ENCODE results near the gene PLA2G4F. TPM values are rescaled to one million over a fixed set of nuclear protein-coding genes. Genes with fewer than 3 reads are reported as not detected.
"Not testable (repeated sequence)": the region's sequence is repeated elsewhere in the genome, so short reads cannot be mapped to it uniquely, and the experiment has no call there.

The PLA2G4F gene
- total RNA-seq, 1 donor from 2014 or later = 0.48 TPM

DNA sequence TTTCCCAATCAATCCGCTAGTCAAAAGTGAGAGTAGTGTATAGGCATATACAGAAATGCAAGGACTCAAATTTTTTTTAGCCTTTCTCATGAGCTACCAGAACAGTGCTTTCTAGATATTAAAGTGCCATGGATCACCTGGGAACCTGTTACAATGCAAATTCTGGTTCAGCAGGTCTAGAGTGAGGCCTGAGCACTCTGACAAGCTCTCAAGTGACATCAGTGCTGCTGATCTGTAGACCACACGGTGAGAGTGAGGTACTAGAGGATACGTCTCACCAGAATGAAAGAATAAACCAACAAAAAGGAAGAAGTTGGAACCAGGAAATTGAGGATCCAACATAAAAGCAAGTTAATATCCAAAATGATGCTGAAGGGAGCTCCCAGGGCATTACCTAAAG, 46.1 kb downstream of the PLA2G4F start:
- intact Hi-C loops (cut with DNase I) = no loop called here
- DNase-seq (ENCODE audit: low spot score) = no peak

DNA sequence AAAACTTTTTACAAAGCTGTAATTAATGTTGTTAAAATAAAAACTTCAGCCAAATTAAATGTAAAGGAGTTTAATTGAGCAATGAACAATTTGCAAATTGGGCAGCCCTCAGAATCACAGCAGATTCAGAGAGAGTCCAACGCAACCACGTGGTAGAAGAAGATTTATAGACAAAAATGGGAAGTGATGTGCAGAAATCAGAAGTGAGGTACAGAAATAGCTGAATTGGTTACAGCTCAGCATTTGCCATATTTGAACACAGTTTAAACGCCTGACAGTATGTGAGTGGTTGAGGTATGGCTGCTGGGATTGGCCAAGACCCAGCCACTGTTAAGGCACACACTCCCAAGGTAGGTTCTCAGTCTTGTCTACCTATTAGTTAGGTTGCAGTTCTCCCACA, 47.6 kb downstream of the PLA2G4F start:
- intact Hi-C loops (cut with DNase I) = no loop called here
- no peak for DNase-seq (ENCODE audit: low spot score)

DNA sequence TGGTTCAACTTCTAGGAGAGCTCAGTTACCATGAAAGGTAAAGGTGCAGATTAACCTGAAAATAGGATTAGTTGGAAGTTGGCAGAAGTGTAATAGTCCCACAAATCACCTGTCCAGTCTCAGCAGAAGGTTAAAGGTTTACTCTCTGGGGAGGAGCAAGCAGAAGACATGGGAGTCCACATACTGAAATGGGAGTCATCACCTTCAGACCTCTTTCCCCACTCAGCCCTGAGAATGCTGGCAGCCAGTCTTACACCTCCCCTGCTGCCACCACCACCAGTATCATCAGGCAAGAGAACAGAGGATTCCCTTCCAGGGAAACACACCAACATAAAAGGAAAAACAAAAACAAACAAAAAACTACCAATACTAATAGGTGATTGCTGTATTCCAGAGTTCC, 48.2 kb downstream of the PLA2G4F start:
- DNase-seq (ENCODE audit: low spot score) = no peak
- intact Hi-C loops (cut with DNase I) = no loop called here

DNA sequence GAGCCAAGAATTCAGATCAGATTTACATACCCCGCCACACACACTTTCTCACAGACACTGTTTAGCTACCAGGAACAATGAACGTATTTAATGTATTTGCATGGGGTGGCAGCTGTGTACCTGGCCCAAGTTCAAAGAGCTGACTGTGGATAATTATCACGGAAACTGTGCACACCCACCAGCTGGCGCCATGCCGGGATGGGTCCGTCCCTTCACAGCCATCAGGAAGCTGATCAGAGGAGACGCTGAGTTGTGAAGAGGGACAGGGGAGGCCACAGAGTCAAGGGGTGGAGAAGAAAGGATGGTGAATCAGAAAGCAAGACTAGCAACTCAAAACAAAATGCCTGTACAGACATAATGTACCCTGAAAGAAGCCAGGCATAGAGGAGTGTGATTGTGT, 49.0 kb downstream of the PLA2G4F start:
- intact Hi-C loops (cut with DNase I) = no loop called here
- DNase-seq (ENCODE audit: low spot score) = no peak

DNA sequence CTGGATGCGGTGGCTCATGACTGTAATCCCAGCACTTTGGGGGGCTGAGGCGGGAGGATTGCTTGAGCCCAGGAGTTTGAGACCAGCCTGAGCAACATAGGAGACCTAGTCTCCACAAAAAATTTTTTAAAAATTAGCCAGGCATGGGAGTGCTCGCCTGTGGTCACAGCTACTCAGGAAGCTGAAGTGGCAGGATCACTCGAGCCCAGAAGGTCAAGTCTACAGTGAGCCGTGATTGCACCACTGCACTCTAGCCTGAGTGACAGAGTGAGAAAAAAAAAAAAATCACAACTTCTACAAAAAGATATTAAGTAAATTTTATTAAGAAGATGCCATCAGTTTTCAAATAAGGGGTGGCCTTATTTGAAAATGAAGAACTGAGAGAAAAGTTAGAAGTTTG, 50.1 kb downstream of the PLA2G4F start:
- DNase-seq (ENCODE audit: low spot score) = no peak
- intact Hi-C loops (cut with DNase I) = no loop called here

DNA sequence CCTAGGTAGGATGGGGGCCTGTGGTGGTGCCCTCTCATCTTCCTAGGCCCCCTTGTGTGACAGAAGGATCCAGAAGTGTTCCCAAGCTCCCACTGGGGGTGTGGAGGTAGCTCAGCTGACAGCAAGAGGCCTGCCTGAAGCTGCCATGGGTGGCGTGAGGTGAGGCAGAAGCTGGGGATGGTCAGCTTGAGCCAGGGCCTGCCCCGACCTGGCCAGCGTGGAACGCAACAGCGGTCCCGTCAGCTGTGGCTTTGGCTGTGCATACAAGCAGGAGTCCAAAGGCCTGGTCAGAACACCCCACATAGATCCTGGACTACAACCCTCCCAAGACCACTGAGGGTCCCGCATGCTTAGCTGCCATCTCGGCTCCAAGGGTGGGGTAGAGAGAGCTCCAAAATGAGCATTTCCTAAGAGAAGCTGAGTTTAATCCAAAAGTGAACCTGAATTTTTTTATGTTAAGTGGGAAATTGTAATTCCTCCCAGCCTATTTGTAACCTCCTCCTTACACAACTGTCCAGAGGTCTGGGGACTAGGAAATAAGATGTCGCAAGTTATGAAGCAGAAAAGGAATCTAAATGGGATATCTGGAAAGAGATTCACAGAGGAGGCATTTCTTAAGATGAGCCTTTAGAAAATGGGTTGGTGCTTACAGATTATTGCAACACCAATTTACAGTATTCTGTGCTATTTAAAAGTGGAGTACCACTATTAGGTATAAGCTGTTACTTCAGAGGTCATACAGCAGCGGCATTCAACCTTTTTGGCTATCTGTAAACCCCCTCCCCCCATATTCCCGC, 52.1 kb downstream of the PLA2G4F start:
- no peak for DNase-seq (ENCODE audit: low spot score)
- intact Hi-C loops (cut with DNase I) = no loop called here

DNA sequence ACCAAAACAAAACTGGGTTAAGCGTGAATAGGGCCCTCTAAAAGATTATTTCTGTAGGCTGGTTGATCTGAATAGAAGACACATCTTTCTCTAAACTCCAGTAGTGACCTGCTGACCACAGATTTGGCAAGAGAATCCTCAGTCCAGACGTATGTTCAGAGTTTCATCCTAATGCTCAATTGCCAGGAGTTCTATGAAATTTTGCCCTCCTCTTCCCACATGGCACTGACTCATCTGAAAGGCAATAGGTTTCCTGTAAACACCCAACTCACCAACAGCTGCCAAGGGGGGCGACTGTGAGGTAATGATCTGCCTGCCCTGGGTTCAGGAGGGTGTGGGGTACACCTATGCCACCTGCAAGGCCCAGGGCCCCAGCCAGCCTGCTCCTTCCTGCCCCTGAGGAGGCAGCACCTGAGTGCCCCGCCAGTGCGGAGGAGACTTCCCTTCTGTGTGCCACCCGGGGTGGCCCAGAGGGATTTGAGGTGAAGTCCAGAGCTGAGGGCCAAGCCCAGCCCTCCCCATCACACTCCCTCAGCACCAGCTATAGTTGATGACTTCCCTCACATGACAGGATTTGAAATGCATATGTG, 53.7 kb downstream of the PLA2G4F start:
- intact Hi-C loops (cut with DNase I) = no loop called here
- DNase-seq (ENCODE audit: low spot score) = no peak

DNA sequence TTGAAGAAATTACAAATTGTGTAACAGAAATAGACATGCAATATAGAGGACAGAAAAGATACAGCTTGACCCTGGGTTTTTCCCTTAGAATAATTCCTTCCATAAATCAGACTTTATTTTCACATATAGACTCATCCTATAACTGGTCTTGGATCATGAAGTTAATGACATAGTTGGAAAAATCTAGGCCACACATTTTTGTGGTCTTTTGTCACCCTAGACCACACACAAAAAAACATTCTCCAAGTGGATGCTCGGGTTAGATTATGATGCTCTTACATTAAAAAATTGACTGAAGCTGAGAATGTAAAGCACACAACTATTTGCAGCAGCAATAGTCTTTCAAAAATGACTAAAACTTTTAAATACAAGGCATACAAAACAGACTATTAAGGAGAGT, 54.6 kb downstream of the PLA2G4F start:
- intact Hi-C loops (cut with DNase I) = no loop called here

DNA sequence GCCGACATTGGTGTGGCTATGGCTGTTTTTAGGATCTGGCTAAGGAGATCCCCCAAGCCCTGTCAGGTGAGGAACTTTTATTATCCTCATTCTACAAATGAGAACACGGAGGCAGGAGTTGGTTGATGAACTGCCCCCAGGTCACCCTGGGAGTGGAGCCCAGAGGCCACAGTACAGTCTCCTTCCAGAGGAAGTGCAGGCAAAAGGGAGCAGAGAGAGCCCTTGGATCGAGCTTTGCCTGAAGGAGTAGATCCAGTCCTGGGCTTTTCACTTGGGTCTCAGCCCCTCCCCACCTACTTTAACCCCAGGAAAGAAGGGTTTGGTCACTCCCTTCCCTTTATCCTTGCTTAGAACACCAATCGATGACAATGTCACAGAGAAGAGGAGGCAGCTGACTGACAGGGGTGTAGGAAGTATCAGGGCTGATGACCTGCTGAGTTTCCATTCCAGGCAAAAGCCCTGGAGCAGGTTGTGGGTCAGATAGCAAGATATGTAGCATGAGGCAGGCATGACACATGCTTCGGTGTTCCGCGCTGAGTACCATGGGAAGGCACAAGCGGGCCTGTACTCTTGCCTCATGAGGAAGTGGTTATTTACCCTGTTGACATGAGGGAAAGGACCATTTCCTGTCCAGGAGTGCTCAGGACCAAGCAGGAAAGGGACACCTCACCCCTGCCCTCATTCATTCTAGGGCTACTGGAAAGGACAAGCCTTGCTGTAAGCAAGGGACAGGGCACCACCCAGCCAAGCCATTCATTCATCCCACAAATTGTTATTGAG, 56.2 kb downstream of the PLA2G4F start:
- intact Hi-C loops (cut with DNase I) = no loop called here

More for the DNA sequence above, 54.6 kb downstream of the PLA2G4F start:
- no peak for DNase-seq (ENCODE audit: low spot score)

DNA sequence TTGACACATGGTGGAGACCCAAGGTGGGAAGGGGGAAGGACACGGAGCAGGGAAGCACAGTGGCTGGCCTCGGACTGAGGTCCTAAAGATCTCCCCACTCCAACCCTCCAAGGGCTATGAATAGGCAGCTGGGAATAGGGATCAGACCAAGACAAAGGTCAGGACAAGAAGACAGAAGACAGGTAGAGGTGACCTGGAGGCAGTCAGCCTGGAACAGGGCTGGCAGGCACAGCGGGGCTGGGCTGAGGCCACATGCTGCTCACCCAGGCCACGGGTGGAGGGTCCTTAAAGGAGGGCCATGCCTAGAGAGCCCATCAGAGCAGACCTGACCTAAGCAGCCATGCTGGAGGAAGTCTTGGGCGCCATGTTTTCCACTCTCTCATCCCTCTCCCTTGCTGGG, 59.4 kb downstream of the PLA2G4F start:
- no peak for DNase-seq (ENCODE audit: low spot score)
- intact Hi-C loops (cut with DNase I) = no loop called here

More for the DNA sequence above, 56.2 kb downstream of the PLA2G4F start:
- DNase-seq (ENCODE audit: low spot score) = no peak

DNA sequence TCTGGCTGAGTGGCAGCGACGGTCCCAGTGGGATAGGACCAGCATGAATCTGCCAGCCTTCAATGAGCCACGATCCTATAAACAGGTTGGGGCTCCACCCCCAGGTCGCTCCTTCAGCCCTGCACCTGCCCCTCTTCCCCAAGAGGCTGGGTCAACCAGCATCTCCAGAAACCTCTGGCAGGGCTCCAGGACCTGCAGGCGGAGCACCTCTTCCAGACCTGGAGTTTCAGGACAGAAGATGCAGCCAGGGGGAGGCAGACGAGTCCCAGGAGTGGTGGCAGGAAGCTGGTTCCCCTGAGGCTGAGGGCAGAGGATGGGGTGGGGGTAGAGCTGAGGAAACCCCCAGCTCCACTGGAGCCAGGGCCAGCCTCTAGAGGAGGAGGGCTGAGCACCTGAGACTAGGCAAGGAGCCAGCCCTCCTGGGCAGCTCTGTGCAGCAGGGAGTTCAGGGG, 61.9 kb downstream of the PLA2G4F start, which contains the start of gene PLA2G4D:
TSS of gene PLA2G4D (minus strand) at position 51 of the 452 bp plus-strand sequence. CDS start 103 bp downstream, outside the sequence.
- intact Hi-C loops (cut with DNase I) = no loop called here
- DNase-seq (ENCODE audit: low spot score) = no peak

DNA sequence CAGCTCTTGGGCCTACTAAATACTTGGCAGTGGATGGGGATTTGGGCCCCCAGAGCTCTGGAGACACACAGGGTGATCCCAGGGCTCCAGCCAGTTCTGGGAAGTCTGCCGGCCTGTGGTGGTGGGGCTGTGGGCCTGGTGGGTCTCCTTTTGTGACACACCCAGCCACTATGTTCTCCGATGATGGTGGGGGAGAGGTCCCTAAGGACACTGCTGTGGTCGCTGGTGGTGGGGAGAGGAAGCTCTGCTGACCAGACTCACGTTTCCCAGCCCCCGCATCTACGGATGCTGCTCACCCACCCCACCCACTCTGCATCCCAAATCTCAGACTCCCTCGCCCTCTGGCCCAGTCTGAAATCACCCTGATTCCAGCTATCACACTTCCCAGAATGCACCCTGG, 62.5 kb downstream of the PLA2G4F start:
- DNase-seq (ENCODE audit: low spot score) = no peak
- intact Hi-C loops (cut with DNase I) = no loop called here

DNA sequence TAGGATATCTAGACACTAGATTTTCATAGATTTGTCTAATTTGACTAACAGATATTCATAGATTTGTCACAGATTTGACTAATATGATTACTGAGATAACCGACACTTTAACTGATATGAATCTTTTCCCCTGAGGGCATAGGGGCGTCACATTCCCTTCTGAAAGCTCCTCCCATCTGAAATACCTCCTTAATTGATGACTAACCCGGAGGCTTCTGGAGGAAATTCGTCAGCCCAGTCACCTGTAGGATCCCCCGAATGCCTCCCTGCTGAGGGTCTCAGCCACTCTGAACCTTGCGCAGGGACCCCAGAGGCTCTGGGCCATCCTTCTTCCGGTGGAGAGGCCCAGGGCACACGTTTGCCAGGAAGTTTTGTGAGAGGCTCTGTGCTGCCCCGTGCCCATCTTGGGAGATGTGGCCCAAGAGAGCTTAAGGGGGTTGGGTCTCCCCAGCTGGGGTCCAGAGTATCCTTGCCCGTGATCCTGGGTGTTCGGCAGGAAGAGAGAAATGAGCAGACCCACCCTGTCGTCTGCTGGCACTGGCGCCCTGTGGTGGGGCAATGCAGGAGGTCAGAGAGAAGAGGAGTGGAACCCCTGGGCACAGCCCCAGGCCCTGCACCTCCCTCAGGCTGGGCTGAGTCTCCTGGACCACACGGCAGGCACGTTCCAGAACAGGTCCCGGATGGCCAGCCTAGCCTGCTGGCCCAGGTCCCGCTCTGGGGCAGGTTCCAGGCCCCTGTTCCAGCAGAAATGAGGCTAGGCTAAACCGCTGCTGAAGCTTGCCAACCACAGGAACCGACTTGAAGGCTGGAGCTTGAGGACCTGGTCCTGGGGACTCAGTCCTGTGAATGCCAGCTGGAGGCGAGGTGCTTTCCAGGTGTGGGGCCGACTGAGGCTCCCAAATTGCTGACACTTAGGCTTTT, 63.8 kb downstream of the PLA2G4F start:
- no peak for DNase-seq (ENCODE audit: low spot score)
- intact Hi-C loops (cut with DNase I) = no loop called here

DNA sequence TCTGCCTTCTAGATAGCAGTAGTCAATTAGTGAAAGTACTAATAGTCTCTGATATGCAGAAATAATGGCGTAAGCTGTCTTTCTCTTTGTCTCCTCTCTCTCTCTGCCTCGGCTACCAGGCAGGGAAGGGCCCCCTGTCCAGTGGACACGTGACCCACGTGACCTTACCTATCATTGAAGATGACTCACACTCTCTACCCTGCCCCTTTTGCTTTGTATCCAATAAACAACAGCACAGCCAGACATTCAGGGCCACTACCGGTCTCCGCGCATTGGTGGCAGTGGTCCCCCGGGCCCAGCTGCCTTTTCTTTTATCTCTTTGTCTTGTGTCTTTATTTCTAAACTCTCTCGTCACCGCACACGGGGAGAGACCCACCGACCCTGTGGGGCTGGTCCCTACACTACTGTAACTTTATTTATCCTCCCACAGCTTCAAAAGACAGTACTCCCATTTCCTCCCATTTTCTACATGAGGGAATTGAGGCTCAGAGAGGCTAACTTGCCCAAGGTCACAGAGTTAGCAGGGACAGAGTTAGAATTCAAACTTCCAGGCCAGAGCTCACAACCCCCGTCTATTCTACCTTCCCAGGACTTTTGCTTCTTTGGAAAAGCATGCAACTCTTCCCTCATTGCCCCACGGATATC, 64.6 kb downstream of the PLA2G4F start:
- DNase-seq (ENCODE audit: low spot score); intact Hi-C loops (cut with DNase I): not testable (repeated sequence)

DNA sequence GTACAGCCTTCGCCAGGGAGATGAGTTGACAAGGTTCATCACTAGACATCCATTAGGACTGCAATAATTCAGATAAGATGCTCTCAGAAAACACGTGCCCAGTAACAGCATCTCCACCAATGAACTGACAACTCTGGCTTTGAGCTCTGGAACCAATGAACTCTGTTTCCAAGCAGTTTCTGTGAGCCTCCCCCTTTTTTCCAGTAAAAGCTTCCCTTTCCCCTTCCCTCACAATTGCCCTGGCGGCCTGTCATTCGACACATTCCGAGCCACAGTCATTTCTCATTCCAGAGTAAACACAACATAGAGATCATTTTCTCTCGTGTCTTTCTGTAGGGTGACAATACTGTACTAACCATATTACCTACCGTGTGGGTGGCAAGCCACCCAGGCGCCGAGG, 65.7 kb downstream of the PLA2G4F start:
- no peak for DNase-seq (ENCODE audit: low spot score)
- intact Hi-C loops (cut with DNase I) = no loop called here

DNA sequence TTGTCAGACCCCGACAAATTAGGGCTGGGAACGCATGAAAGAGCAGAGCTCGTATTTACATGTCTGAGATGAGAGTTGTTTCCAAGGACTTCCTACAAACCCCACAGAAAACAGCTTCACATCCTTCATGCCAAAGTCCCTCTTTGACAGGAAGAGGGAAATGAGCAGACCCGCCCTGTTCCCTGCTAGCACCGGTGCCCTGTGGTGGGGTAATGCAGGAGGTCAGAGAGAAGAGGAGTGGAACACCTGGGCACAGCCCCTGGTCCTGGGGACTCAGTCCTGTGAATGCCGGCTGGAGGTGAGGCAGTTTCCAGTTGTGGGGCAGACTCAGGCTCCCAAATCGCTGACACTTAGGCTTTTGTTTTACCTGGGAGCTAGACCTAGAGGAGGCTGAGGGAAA, 66.1 kb downstream of the PLA2G4F start:
- DNase-seq (ENCODE audit: low spot score) = no peak
- intact Hi-C loops (cut with DNase I) = no loop called here

DNA sequence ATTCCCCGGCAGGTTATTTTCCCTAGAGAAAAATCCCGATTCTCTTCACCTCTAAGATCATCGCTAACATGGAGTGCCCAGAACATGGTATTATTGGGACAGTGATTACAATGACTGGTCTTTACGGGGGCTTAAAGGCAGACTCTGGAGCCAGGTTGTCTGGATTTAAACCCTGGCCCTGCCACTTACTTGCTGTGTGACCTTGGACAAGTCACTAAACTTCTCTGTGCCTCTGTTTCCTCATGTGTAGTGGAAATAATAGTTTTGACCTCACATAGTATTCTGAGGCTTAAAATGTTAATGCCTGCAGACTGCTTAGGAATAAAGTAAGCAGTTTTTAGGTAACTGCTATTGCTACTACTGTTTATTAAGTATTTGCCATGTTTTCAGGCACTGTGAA, 66.5 kb downstream of the PLA2G4F start:
- intact Hi-C loops (cut with DNase I) = no loop called here
- DNase-seq (ENCODE audit: low spot score) = no peak
